ENCODE measurements around the gene PLA2G4B.

The PLA2G4B gene, protein sequence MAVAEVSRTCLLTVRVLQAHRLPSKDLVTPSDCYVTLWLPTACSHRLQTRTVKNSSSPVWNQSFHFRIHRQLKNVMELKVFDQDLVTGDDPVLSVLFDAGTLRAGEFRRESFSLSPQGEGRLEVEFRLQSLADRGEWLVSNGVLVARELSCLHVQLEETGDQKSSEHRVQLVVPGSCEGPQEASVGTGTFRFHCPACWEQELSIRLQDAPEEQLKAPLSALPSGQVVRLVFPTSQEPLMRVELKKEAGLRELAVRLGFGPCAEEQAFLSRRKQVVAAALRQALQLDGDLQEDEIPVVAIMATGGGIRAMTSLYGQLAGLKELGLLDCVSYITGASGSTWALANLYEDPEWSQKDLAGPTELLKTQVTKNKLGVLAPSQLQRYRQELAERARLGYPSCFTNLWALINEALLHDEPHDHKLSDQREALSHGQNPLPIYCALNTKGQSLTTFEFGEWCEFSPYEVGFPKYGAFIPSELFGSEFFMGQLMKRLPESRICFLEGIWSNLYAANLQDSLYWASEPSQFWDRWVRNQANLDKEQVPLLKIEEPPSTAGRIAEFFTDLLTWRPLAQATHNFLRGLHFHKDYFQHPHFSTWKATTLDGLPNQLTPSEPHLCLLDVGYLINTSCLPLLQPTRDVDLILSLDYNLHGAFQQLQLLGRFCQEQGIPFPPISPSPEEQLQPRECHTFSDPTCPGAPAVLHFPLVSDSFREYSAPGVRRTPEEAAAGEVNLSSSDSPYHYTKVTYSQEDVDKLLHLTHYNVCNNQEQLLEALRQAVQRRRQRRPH

DNA sequence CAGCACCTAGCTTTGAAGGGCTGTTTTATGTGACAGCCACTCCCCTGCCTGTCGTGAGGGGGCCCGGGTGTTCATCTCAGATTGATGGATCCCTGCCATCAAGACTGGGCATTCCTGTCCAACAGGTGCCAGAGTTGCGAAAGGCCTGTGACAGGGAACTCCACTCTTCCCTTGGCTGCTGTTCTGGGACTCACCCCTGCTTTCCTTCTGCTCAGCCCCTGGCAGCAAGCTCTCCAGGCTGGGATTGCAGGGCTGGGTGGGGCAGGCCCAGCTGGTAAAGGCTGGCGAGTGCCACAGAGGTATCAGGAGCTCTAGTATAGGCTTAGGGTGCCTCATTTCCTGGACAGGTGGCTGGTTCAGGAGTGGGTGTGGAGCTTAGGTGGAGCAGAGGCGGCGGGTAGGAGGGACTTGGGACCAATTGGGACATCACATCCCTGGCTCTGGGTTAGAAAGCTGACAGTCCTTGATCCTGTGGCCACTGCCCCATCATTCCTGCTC, at the start of gene PLA2G4B:
Gene PLA2G4B (plus strand): TSS at position 448 of the 498 bp plus-strand sequence. CDS start 67 bp downstream, outside the sequence.
- no peak for DNase-seq (ENCODE audit: low read depth)

DNA sequence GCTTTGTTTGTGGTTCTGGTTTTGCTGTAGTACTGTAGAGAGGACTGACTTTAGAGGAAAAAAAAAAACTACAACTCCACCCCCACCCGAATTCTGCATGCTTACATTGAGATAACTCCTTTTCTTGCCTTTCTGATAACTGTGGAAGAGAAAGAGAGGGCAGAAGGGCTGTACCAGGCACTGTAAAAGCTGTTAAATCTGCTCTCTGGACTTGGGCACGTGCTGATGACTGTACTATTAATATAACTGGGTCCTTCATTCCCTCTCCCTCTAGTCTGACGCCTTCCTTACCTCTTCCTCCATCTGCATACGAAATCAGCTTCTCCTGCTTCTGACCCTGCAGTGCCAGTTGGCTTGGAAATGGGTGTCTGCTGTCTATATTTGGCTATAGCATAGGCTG, 49.4 kb upstream of the PLA2G4B start:
- no peak for DNase-seq (ENCODE audit: low read depth)

DNA sequence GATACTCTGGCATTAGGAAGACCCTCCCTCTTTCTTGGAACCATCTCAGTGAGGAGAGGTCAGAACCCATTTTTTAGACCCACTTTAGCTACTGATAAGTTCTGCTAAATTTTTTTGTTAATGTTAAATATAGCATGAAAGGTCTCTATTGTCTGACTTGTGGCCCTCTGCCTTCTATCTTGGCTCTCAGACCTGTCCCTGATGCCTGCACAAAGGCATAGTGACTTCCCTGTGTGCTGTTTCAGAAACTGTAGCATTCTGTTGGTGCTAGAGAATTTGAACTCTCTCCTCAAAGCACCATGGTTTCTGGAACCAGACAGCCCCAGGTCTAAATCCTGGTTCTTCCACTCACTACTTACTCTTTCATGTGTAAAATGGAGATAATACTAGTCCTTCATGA, 49.0 kb upstream of the PLA2G4B start:
- no peak for DNase-seq (ENCODE audit: low read depth)

DNA sequence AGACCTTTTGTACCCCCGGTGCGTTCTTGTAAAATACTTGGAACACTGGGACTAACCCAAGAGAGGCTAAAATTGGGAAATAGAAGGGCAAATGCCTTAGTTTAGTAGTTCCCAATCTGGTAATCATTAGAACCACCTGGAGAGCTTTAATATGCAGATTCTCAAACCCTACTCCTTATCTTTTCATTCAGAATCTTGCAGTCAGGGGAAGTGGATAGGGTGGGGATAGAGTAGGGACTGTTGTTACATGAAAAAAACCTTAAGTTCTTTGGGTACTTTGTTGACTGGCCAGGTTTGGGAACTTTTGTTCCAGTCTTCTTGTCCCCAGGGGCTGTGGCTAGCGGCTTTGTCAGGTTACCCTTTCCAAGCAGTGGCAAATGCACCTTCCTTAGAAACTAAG, 48.5 kb upstream of the PLA2G4B start:
- no peak for DNase-seq (ENCODE audit: low read depth)

DNA sequence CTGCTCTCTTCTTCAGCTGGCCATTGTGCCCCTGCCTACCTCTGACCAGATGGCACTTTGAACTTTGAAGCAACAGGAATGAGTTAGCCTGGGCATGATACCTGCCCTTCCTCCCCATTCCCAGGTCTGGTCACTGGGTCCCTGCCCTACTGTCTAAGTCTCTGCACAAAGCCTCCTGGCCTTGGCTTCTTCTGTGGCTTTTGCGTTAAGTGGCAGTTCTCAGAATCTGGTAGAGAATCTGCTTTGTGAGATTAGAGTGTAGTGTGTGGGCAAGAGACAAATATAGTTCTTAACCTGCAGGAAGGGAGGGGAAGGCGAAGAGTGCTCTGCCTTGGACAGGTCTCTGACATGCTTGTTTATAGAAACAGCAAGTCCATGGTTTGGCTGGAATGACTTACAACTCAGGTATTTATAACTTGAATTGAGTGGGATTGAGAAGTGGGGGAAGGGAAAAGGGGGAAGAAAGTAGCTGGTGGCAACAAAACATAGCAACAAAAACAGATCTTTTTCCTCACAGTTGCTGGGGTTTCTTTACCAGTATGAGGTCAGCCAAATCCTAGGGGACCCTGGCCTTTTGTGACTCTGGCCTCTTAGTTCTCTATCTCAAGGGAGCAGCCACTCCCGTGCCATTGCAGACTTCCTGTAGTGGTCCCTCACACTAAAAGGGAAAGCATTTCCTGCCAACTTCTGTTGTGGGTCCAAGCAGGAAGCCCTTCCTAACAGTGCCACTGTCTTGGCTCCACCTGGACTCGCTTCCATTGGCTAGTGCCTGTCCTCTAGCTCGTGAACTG, 47.7 kb upstream of the PLA2G4B start:
- DNase-seq (ENCODE audit: low read depth) = no peak

DNA sequence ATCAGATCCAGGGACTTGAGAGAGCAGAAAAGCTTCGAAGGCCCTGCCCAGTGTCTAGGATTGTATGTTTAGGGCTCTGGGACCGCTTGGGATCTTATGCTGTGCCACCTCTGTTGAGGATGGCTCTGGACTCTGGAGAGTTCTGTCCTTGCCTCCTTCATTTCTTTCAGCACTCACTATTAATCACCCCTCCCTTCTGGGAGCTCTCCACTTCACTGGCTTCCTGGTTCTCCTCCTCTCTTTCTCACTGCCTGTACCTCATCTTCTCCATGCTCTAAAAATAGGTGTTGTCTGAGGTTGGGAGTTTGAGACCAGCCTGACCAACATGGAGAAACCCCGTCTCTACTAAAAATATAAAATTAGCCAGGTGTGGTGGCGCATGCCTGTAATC, 47.1 kb upstream of the PLA2G4B start:
- DNase-seq (ENCODE audit: low read depth) = no peak

DNA sequence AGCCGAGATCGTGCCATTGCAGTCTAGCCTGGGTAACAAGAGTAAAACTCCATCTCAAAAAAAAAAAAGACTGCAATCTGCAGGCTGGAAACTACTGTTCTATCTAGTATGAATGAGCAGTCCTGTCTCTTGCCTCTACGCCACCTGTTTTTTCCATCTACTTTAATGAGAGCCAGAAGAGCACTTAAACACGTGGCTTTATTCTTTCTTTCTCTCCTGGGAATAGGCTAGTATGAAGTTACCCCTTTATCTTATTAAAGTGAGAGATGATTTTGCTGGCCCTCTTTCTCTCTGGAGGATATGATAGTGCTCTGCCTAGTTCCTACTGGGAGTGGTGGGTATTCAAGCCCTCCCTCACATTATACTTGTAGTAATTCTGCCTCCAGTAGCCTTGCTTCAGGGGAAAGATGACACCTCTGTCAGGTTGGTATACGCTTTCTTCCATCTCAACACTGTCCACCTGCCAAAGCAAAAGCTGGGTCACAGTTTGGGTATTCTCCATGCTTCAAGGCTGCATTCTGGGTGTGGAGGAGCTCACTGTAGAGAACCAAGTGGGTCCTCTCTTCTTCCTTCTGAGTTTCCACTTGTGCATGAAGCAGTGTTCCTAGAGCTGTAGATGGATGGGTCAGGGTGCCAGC, 46.5 kb upstream of the PLA2G4B start:
- DNase-seq (ENCODE audit: low read depth) = no peak

DNA sequence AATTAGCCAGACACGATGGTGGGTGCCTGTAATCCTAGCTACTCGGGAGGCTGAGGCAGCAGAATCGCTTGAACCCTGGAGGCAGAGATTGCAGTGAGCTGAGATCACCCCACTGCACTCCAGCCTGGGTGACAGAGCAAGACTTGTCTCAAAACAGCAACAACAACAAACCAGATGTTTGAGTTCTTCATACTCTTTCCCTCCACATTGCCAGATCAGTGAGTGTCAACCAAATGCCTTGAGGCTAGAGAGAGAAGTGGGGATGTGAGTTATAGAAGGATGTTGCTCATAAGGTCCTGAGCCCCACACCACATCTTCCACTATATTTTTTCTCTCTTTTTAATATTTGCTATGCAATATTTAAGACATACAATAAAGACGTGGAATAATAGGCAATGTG, 44.6 kb upstream of the PLA2G4B start:
- no peak for DNase-seq (ENCODE audit: low read depth)

DNA sequence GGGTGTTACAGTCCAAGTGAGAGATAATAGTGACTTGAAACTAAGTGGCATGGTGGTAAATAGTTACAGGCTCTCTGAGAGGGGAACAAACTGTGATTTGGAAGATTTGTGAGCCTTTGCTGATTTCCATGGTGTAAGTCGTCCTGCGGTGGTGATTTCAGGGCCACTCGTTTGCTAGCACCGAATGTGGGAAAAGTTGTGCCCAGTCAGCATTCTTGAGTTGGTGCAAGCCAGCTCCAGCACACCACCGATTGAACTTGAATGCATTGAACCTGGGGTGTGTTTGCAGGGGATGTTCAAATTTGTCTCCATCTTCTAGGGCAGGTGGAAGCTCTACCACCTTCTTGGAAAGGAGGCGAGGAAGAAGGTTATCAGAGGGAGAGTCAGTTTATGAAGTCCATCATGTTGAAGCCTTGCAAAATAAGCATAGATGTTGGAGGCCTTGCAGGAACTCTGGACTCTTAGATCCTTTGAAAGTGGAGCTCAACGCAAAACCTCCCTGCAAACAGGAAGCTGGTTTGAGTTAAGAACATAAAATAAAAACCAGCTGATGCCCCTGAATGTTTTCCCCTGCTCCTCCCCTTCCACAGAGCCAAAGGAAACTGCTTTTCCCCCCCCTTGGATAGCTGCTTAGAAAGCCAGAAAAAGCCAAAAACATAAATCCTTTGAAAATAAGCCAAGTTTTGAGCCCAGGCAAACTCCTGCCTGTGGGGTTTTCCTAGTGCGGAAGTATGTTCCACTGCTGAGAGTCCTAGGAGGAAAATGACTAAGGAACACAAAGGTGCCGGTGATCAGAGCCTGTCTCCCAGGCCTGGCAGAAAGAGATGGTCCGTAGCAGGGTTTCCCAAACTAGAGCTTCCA, 42.4 kb upstream of the PLA2G4B start:
- no peak for DNase-seq (ENCODE audit: low read depth)

DNA sequence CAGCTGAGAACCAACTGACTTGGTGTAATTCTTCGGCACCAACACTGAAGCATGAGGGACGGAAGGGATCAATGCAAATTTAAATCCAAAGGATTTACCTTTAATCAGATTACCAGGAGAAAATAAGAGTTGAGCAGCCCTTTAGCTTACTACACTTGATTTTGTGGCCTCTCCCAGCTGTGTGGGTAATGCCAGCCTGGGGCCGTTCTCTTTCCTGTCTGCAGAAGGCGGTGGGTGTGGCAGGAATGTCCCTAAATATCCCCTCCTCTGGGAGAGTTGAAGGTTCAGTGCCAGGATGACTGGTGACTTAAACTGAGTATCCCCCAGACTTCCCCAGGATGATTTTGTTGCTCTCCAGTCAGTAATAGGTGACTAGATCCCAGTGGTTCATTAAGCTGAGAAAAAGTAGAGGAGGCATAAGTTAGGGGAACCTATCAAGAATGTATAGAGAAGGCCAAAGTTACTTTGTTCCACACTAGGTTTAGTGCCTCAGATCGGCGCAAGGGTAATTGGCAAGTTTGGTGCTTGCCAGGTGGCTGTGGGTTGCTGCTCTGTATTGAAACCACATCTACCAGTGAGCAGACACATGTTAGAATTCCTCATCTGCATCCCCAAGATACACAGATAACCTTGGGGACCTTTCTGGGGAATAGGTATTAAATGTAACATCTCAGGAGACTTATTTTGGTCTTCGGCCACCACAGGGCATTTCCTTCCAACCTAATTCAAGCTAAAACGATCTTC, 41.3 kb upstream of the PLA2G4B start:
- DNase-seq (ENCODE audit: low read depth) = no peak

DNA sequence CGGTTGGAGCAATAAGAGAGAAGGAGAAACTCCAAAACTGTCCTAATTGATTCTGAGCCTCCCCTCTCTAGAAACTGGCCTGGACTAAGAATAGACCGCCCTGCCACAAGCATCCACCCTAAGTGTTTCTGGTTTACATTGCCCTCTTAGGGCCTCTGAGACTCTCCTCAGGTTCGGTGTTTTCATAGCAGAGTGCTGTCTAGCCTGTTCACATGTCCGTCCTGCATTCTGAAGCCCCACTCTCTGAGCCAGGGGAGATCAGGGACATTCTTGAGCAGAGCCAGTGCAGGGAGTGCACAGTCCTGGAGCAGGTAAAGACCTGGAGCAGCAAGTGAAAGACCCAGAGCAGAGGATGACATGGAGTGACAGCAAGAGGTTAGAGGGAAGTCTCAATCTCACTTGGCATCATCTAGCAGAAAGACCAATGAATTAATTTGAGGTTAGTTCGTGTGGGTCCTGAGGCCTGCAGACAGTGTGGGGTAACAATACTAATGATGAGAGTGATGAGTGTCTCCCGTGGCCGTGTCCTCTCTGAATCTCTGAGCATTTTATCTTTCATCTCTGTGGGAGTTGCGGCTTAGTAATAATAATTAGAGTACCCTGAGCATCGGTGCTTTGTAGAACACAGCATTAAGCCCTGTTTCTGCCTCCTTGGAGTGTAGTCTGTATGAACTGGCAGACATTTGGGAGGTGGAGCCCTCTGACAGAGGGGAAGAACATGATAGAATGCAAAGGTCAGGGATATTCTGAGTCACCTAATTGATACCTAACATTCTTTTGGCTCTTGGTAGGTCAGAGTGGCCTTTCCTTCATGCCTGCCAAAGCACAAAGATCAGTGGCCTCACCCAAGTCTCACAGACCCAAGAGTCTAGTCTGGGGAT, 39.8 kb upstream of the PLA2G4B start:
- DNase-seq (ENCODE audit: low read depth) = no peak

DNA sequence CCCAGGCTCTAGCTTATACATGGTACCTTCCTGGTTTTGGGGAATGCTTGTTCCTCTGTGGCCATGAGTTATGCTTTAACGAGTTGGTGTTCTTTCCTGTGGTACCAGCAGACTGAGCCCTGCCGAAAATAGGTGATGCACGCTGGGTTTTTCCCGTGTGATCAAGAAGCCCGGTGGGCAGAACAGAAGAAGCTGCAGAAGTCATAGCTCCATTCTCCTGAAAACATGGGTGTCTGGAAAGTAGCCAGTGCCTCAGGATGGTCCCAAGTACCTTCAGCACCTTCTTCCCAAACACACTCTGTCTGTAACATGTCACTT, 39.2 kb upstream of the PLA2G4B start:
- DNase-seq (ENCODE audit: low read depth) = no peak

DNA sequence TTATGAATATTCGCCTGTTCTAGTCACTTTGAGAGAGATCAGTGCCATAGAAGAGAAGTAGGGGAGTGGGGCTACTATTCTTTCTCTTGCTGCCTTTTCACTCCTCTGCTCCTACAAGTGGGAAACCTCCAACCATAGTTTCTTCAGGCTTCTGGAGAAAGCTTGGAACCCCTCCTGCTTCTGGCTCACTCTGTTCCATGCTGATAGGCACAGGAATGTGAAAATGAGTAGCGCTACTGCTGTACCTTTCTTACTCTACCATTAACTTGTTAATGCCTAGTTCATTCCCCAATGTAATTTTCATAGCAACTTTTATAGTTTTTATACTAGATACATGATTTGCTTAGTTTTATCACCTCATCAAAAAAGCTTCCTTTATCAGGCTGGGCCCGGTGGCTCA, 37.5 kb upstream of the PLA2G4B start:
- no peak for DNase-seq (ENCODE audit: low read depth)

DNA sequence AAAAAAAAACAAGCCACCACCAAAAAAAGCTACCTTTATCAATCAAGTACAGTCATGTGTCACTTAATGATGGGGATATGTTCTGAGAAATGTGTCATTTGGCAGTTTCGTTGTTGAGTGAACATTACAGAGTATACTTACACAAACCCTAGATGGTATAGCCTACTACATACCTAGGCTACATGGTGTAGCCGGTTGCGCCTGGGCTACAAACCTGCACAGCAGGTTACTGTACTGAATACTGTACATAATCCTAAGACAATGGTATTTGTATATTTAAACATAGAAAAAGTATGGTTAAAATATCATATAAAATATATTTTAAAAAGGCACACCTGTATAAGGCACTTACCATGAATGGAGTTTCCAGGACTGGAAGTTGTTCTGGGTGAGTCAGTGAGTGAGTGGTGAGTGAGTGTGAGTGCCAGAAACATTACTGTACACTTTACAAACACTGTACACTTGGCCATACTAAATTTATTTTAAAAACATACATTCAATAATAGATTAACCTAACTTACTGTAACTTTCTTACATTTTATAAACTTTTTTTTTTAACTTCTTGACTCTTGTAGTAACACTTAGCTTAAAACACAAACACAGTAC, 36.7 kb upstream of the PLA2G4B start:
- no peak for DNase-seq (ENCODE audit: low read depth)

DNA sequence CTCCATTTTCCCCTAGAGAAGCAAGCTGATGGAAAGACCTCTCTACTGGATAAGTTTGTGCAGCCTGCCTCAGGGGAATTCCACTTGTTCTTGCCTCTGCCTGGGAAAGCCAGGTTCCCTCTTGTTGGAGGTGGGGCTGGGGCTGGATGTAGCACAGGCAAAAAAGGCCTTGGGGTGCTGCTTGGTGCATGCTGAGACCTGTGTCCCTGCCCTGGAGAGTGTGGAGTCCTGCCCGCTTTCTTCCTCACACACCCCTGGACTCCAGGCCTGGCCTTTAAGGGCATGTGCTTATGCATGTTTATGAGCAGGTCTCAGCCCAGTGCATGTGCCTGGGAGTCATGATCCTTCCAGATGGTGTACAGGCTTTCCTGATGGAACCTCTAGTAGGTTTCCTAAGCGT, 34.3 kb upstream of the PLA2G4B start:
- DNase-seq (ENCODE audit: low read depth) = no peak

DNA sequence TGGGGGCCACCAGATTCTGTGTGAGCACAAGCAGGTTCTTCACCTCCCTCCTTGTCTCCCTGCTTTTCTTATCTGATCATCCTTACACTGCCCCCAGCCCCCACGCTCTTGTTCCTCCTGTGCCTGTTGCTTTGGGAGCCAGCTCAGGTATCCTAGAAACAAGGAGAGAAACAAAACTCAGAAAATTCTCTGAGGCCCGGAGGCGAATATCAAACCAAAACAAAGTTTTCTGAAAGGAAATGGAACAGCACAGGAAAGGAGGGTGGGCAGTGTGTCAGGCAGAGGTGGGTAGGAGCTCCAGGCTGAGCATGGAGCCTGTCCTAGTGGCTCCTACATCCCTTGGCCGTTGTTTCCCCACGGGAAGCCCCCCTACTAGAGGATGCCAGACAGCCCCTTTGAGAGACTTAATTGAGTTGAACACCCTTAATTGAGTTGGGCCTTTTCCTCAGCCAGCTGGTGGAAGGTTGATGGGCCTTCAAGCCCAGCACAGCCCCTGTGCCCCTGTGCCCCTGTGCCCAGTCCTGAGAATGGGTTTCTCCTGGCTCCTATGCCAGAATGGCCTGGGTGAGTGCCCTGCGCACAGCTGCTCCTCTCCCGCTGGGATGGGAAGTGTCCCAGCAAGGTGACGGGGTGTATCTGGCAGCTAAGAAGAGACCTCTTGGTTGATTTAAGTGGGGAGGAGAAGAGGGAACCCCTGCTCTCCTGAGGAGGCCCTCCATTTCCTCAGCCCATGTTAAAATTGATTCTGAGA, 33.6 kb upstream of the PLA2G4B start:
- no peak for DNase-seq (ENCODE audit: low read depth)

DNA sequence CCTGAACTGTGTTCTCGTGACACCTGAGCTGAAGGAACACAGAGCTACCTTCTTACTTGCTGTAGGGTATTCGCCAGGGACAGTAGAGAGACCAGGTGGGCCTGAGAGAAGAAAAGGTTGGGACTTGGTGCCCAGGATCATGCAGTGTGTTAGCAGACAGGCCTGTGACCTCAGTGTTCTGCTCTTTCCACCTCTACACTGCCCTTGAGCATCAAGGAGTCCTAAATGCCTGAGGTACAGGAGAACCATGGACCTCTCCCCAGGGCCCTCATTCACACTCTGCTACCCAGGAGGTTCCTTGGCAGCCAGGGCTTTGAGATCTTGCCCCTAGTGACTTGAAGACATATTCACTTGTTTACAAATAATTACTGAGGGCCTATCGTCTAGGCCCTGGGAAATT, 32.9 kb upstream of the PLA2G4B start:
- no peak for DNase-seq (ENCODE audit: low read depth)
